ENCODE results near the gene TMEM170A.
"Not testable (repeated sequence)": the region's sequence is repeated elsewhere in the genome, so short reads cannot be mapped to it uniquely, and the experiment has no call there.

The TMEM170A gene

DNA sequence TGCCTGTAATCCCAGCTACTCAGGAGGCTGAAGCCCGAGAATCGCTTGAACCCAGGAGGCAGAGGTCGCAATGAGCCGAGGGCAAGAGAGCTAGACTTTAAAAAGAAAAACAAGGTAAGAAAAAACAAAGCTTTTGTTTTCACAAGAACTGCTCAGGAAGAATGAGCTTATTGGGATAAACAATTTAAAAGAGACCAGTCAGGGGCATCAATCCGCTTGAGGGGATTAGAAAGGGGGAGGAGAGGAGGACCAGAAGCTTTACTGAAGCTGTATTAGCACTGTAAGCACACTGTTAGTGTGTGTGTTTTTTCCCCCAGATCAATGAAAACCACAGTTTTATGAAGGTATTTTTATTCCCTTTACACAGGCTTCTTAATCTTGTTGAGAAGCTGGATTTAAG lies 8.8 kb downstream of the TMEM170A start:
- DNase-seq (ENCODE audit: low read depth), result no peak

DNA sequence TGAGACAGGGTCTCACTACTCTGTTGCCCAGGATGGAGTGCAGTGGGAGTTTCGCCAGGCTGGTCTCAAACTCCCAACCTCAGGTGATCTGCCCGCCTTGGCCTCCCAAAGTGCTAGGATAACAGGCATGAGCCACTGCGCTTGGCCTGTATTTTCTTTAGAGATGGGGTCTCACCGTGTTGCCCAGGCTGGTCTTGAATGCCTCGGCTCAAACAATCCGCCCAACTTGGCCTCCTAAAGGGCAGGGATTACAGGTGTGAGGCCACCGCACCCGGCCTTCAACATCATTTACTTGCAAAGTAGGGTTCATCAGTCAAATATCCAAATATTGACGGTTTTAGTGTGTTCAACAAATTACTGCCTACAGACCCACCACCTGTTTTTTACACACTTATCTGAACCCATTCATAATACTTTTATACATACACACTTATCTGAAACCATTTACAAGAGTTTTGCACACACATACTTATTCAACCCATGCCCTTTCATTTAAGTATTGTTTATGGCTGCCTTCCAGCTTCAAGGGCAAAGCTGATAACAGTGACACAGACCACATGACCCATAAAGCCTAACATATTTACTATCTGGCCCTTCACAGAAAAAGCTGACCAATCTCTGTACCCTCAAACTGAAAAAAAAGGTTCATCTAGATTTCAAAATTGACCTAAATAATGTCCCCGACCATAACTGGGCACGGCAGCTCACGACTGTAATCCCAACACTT lies 11.9 kb downstream of the TMEM170A start:
- DNase-seq (ENCODE audit: low read depth), result no peak

GRCh38 chr16:75446416-75446815 lies 18.1 kb downstream of the TMEM170A start:
- DNase-seq (ENCODE audit: low read depth), result no peak

GRCh38 chr16:75445298-75445697 lies 19.2 kb downstream of the TMEM170A start:
- no peak for DNase-seq (ENCODE audit: low read depth)

DNA sequence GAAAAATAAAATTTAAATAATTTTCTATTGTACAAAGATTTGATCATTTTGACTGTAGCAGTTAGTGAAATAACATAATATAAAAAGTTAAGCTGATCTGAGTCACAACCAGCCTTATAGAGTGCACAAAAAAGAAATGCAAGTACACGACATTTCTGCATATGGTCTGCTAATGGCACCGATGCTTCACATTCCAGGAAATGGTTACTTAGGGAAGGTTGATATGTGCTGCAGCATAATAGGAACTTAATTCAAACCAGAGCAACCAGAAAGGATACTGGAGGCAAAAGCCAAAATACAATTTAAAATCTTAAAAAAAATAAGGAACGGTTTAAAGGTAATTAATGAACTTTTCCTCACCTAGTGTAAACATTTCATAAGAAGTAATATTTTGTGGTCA lies 21.2 kb downstream of the TMEM170A start:
- DNase-seq (ENCODE audit: low read depth), result no peak

DNA sequence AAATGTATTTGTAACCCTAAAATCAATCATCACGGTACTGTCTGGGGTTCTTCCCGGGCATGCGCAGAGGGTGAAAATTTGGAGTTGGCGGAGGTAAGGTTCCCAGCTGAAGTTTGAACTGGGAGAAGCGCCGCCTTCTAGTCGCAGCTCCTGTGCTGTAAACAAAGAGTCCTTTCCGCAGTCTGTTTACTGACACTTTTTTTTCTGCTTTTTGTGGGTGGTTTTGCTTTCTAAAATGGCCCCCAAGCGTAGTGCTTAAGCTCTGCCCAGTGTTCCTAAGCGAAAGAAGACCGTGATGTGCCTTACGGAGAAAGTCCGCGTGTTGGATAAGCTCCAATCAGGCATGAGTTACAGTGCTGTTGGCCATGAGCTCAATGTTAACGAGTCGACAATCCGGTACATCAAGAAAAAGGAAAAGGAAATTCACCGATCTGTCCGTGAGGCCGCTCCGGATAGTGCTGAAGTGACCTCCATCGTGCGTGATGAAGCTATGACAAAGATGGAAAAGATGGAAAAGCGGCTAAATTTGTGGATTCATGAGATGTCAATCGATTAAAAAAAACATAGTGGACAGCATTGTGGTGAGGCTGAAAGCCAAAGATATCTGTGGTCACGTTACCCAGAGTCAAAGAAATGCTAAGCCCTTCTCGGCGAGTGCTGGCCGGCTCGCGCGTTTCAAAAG lies 30.6 kb downstream of the TMEM170A start:
- DNase-seq (ENCODE audit: low read depth), result no peak

DNA sequence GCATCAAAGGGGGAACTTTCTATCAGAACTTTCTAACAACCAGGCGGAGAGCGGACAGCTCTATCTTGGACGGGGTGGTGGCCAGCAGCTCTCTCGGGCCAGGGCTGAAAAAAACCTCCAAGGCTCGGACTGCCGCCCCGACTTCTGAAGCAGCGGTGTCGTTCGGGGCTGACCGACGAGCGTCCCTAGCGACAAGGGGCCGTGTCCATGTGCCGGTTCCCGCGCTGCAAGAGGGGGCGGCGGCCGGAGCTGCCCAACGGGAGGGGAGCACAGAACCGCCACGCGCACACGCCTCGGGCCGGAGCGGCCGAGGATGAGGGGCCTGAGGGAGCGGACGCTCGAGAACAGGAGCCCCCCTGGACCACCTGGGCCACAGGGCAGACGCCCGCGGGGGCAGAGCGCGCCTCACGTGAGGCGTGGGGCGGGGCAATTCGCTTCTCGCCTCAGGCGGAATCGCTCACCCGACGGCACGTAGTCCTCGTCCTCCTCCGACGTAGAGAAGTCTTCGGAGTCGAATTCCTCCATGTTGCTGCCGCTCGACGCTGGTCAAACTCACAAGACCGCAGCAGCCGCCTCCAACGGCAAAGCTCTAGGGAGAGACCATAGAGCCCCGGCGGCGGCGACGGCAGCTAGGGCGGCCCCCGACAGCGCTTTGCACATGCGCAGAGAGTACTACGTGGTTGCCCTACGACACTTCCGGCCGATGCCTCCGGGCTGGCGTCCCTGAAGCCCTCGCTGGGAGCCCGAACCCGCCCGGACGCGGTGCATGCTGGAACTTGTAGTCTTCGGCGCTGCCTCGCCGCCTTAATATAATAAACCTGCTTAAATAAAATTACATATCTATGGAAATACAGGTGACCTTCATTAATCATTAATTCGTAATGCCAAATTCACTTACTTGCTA lies 31.4 kb downstream of the TMEM170A start, which contains the start of gene CFDP1:
Gene CFDP1, minus strand, starts transcription at position 676 of the 904 bp plus-strand sequence. Its CDS starts 151 bp downstream, at position 525.
- peak; percentile 93 for DNase-seq (ENCODE audit: low read depth)

DNA sequence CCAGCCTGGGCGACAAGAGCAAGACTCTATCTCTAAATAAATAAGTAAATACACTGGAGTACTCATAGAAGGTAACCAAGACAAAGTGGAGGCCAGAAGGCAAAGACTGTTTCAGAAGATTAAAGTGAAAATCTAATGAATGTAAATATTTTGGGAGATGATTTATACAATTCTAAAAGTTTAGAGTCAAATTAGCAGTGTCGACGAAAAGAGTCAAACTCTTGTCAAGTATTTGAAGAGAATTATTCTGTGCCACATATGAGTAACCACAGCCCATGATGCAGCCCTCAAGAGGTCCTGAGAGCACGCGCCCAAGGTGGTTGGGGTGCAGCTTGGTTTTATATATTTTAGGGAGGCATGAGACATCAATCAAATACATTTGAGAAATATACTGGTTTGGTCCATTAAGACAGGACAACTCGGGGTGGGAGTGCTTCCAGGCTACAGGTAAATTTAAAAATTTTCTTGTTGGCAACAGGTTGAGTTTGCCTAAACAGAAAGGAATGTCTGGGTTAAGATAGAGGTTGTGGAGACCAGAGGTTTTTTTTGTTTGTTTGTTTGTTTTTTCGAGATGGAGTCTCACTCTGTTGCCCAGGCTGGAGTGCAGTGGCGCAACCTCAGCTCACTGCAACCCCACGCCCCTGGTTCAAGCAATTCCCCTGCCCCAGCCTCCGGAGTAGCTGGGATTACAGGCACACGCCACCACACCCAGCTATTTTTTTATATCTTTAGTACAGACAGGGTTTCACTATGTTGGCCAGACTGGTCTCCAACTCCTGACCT lies 34.7 kb downstream of the TMEM170A start:
- no peak for DNase-seq (ENCODE audit: low read depth)

- not testable (repeated sequence) for DNase-seq (ENCODE audit: low read depth)
Measured at GRCh38 chr16:75426524-75426923, 38.0 kb downstream of the TMEM170A start.

DNA sequence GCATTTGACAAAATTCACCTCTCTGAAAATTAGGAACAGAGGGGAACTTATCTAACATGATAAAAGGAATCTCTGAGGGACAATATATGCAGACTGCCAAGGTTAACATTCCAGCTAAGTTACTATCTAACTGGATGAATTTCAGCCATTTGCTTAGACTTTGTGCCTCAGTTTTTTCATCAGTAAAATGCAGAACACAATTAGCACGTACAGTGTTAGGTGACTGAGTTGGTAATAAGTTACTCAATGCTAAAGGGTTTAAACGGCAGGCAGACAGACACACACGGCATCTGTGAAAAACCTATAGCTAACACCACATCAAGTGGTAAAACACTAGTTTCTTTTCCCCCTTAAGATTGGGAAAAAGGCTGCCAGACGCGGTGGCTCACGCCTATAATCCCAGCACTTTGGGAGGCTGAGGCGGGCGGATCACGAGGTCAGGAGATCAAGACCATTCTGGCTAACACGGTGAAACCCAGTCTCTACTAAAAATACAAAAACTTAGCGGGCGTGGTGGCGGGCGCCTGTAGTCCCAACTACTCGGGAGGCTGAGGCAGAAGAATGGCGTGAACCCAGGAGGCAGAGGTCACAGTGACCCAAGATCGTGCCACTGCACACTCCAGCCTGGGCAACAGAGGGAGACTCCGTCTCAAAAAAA lies 40.3 kb downstream of the TMEM170A start:
- not testable (repeated sequence) for DNase-seq (ENCODE audit: low read depth)

GRCh38 chr16:75423723-75424104 lies 40.8 kb downstream of the TMEM170A start:
- no peak for DNase-seq (ENCODE audit: low read depth)

DNA sequence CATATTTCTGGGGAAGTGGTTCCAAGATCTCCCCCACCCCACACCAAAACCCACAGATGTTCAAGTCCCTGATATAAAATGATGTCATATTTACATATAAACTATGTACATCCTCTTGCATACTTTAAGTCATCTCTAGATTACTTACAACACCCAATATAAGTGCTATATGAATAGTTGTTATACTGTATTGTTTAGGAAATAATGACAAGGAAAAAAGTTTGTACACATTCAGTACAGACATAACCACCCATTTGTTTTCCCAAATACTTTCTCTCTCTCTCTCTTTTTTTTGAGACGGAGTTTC lies 42.7 kb downstream of the TMEM170A start:
- no peak for DNase-seq (ENCODE audit: low read depth)

DNA sequence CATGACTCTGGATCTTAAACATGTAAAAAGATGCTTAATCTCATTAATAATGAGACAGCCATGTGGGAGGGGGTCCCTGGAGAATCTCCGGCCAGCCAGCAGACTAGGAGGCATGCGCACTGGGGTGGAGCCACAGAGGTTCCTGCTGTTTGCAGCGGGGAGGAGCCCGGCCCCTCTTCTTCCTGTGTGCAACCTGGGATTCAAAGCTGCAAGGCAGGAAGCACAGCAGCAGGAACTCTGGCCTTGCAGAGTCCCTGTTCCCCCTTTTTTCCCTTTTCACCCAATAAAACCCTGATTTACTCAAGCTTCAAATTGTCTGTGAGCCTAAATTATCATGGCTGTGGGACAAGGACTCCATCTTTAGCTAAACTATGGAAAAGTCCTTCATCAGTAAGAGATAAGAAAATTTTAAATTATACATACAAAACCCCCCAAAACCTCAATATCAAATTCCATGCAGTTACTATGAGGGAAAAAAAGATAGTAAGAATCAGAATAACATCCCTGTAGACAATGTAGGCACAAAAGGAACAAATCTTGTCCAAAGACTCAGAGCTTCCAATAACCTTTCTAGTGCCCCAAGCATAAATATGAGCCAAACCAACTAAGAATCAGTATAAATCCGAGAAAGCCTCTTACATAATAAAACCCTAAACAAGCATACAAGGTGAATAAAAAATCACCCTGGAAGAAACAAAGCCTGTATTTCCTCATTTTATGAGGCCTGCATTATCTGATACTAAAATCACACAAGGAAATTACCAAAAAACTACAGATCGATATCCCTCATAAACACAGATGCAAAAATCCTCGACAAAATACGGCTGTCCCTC lies 43.3 kb downstream of the TMEM170A start:
- DNase-seq (ENCODE audit: low read depth), result no peak

- no peak for DNase-seq (ENCODE audit: low read depth)
Measured at GRCh38 chr16:75416904-75417565, 47.5 kb downstream of the TMEM170A start.

GRCh38 chr16:75415169-75415905 lies 49.2 kb downstream of the TMEM170A start:
- DNase-seq (ENCODE audit: low read depth), result no peak

- DNase-seq (ENCODE audit: low read depth), result no peak
Measured at GRCh38 chr16:75413951-75414350, 50.5 kb downstream of the TMEM170A start.

GRCh38 chr16:75406943-75407342 lies 57.5 kb downstream of the TMEM170A start:
- no peak for DNase-seq (ENCODE audit: low read depth)

DNA sequence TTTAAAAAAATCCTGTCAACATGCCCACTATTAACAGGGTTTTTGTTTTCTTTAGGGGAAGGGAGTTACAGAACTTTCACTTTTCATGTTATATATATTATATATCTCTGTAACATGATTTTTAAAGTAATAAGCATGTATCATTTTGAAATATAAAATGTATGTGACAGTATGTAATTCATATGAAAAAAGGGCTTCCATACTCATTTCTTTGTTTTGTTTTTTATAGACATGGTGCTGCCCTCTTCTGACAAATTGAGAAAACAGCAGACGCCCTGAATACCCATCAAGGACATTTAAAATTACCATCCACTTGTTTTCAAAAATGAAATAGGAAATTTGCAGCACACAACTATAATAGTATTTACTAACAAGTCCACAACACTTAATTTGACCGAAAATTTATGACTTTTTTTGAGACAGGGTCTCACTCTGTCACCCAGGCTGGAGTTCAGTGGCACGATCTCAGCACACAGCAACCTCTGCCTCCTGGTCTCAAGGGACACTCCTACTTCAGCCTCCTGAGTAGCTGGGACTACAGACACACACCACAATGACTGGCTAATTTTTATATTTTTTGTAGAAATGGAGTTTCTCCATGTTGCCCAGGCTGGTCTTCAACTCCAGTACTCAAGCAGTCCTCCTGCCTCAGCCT lies 61.5 kb downstream of the TMEM170A start:
- DNase-seq (ENCODE audit: low read depth), result no peak
